ENCODE data around the gene FCAMR. TPM values are rescaled to one million over a fixed set of nuclear protein-coding genes. Genes with fewer than 3 reads are reported as not detected.

The FCAMR gene
- under 1 TPM in 3 of 5 donors, not detected in 2; 0.09 to 0.10 (median 0.09) TPM for polyA plus RNA-seq (ENCODE audit: insufficient read depth in 1 of 5, insufficient read length in 5 of 5, low replicate concordance in 1 of 5)
- long read RNA-seq, donor 1 = 0 reads
- long read RNA-seq, donor 2 = 0 reads
- long read RNA-seq, donor 3 = 0 reads
- long read RNA-seq, donor 4 = 0 reads
- long read RNA-seq, donor 5 = 0 reads
- long read RNA-seq, donor 6 = 0 reads
- long read RNA-seq, donor 7 = 0 reads
- long read RNA-seq, donor 8 = 0 reads

GRCh38 chr1:206970446-206970845 is at the start of gene FCAMR:
FCAMR (minus strand) TSS chr1:206970460; CDS start chr1:206970125, 335 bp downstream.
- no peak for DNase-seq

GRCh38 chr1:207019661-207020060 is 49.4 kb upstream of the FCAMR start:
- no peak for DNase-seq

GRCh38 chr1:207019161-207019560 is 48.9 kb upstream of the FCAMR start:
- DNase-seq = no peak

GRCh38 chr1:207018707-207019106 is 48.4 kb upstream of the FCAMR start:
- no peak for DNase-seq

- no peak for DNase-seq
Observed at GRCh38 chr1:207017615-207018559, 47.6 kb upstream of the FCAMR start.

GRCh38 chr1:207015791-207016190 is 45.5 kb upstream of the FCAMR start:
- DNase-seq = no peak

GRCh38 chr1:207014728-207015127 is 44.5 kb upstream of the FCAMR start:
- DNase-seq = no peak

GRCh38 chr1:207013321-207014085 is 43.2 kb upstream of the FCAMR start:
- DNase-seq = no peak

- no peak for DNase-seq
Observed at GRCh38 chr1:207010726-207011125, 40.5 kb upstream of the FCAMR start.

- no peak for DNase-seq
Observed at GRCh38 chr1:207009945-207010344, 39.7 kb upstream of the FCAMR start.

GRCh38 chr1:207009182-207009850 is 39.1 kb upstream of the FCAMR start:
- DNase-seq = no peak

GRCh38 chr1:207007352-207008033 is 37.2 kb upstream of the FCAMR start:
- no peak for DNase-seq

GRCh38 chr1:207006914-207007313 is 36.7 kb upstream of the FCAMR start:
- no peak for DNase-seq

- no peak for DNase-seq
Observed at GRCh38 chr1:207006083-207006482, 35.8 kb upstream of the FCAMR start.

GRCh38 chr1:207004931-207005830 is 34.9 kb upstream of the FCAMR start:
- DNase-seq = no peak

GRCh38 chr1:207003210-207003609 is 33.0 kb upstream of the FCAMR start:
- DNase-seq = no peak

- peak; percentile 35 to 49 for DNase-seq
Observed at GRCh38 chr1:207002724-207003146, 32.5 kb upstream of the FCAMR start.

GRCh38 chr1:207001492-207002245 is 31.4 kb upstream of the FCAMR start:
- DNase-seq = no peak

GRCh38 chr1:207000651-207001291 is 30.5 kb upstream of the FCAMR start:
- DNase-seq = no peak
